GM18511 (cell line): ENCODE data around the gene EPHA4.
"Not testable (repeated sequence)": the region's sequence is repeated elsewhere in the genome, so short reads cannot be mapped to it uniquely, and the experiment has no call there.

Experiments used
- ATAC-seq: cut with Tn5 transposase; IDR thresholded peaks from one replicate; pipeline ENCODE4 v1.9.1; 2021; ENCODE audit warnings: mild to moderate bottlenecking, moderate library complexity; ENCODE audit not compliant: unreplicated experiment

The EPHA4 gene

GRCh38 chr2:221513232-221513631, 58.9 kb downstream of the EPHA4 start:
- ATAC-seq, result no peak

GRCh38 chr2:221511325-221511724, 60.8 kb downstream of the EPHA4 start:
- not testable (repeated sequence) for ATAC-seq

DNA sequence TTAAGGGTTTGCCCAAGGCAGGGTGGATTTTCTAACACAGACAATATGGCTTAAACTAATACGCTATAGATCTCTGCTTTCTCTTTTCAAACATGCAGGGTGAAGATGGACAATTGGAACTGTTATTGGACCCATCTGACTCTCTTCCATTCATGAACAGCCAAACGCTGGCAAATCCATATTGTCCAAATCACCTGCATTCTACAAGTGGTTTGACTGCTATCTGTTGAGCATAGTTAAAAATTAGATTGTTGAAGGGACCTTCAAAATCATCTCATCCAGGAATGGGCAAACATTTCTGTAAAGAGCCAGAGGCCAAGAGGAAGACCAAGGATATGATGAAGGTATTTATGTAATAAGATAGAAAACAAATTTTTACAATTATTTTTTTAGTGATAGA, 65.6 kb downstream of the EPHA4 start:
- ATAC-seq, result no peak

DNA sequence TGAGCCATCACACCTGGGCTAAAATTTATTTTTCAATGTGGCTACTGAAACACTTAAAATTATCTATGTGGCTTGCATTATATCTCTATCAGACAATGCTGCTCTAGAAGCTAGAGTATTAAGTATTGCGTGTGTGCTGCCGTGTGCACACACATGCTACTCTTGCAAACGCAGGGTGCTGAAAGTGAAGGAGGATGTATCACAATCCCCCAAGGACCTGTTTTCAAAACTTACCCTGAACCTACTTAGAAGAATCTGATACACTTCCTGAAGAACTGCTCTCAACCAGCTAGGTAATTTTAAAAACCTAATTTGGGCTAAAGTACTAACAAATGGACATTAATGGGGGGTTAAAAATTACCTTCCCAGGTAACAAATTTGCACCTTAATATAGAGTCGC, 66.5 kb downstream of the EPHA4 start:
- no peak for ATAC-seq

DNA sequence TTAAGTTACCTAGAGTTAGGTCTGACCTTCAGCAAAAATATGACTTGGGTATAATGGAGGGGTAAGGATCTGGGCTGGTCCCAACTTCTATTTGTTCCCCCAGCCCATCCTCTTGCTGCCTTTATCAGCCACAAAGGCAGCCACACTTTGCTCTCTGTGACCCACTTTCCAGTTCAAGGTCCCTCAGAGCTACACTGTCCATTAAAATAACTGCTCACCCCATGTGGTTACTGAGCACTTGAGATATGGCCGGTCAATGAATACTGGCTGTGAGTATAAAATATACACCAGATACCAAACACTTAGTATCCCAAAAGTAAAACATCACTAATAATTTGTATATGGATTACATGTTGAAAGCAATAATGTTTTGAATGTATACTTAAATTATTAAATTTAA, 67.2 kb downstream of the EPHA4 start:
- no peak for ATAC-seq

DNA sequence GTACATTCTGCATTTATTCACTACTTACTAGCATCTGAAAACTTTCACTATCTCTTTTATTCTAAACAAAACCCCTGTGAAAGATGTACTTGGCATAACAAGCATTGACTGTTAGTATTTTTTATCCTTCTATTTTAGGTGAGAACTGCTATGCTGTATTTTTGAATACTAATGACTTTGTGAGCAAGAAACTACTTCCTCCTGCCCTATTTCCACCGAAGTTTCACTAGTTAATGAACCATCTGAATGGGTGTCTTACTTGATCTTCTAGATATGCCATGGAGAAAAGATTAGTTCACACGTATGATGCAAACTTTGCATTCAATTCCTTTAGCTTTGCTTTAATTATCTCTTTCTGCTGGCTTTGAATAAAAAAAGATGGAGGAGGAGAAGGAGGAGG, 68.1 kb downstream of the EPHA4 start:
- ATAC-seq, result peak; percentile 50

DNA sequence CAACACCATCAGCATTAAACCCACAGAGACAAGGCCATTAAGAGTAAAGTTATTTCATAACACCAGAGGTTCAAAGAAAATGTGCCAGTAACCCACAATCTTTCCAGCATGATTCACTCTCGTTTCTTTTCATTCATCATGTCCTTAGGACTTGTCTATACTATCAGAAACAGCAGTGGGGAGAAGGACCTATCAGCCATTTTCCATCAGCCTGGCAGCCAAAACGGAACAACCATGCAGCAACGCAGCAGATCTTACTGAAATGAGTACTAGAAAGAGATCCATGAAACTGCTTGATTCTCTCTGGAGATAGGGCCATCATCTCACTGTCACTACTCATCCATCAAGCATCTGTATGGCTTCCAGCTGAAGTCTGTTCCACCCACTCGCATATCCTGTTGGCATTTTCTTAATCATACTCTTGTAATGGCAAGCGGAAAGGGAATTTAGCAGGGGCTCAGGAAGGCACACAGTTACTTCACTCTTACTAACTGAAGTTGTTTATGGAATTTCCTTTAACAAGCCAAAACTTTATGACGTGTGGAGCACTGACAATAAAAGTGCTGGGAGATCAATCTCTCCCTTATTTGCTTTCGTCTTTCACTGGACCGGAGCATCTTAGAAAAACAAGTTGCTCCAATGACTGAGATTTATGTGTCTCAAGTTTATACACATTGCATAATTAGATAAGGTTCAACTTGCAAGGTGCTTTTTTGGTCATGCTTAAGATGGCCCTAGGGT, 69.7 kb downstream of the EPHA4 start:
- ATAC-seq, result no peak

- no peak for ATAC-seq
Measured at GRCh38 chr2:221501883-221502269, 70.2 kb downstream of the EPHA4 start.

DNA sequence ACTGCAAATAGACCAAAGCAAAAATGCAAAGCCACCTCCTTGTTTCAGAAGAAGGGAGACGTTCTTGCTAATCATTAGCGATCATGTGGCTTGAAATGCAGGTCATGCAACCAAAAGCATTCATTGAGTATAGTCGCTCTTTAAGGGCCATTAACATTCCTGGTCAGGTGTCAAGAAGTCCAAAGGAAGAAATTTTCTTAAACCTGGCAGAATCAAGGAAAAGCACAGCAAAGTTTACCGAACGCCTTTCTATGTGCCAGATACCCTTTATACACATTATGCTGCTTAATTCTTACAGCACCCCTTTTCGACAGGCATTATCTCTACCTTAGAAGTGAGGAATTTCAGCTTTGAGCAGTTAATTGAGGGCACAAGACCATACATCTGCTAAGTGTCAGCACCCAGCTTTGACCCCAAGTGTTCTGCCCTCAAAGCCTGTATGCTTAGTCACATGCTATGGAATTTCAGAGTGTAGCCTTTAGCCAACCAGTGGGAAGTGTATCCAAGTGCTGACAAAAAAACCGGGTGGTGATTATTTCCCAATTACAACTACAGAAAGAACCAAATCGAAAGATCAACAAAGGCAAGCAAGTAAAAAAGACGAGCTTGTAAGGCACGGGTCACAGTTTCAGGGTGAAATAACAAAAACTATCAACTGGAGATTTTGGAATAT, 70.8 kb downstream of the EPHA4 start:
- ATAC-seq, result no peak

- no peak for ATAC-seq
Measured at GRCh38 chr2:221500501-221501209, 71.4 kb downstream of the EPHA4 start.

GRCh38 chr2:221495731-221496130, 76.4 kb downstream of the EPHA4 start:
- ATAC-seq, result no peak

DNA sequence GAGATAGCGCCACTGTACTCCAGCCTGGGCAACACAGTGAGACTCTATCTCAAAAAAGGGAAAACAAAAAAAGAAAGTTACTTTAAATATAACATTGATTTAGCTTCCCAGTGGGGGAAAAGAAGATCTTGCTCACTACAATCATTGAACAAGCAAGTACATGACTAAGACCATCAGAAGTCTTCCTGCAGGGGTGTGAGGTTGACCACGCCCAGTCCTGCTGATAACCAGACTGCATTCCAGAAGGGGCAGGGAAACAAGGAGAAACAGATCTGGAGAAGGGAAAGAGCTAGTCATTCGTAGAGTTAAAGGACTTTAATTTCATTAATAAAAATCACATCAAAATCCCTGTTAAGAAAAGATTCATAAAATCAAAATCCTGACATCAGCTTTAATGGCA, 77.5 kb downstream of the EPHA4 start:
- no peak for ATAC-seq

GRCh38 chr2:221493391-221493790, 78.7 kb downstream of the EPHA4 start:
- ATAC-seq, result no peak

DNA sequence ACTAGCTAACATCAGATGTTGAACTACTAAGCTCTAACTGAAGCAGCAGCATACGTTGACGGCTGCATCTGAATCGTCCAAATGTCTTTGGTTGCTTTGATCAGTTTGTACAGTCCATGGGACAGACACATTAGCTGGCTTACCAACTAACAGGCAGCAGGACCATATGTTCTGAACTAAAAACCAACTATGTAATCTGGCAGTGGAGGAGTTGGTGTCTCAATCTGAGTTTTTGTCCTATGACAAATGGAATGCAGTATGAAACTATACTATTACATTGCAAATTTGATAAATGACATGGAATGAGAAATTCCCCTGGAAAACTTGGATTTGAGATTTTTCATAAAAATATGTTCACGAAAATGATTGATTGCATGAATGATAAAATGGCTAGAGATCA, 79.5 kb downstream of the EPHA4 start:
- ATAC-seq, result no peak

GRCh38 chr2:221490506-221491060, 81.5 kb downstream of the EPHA4 start:
- ATAC-seq, result no peak

DNA sequence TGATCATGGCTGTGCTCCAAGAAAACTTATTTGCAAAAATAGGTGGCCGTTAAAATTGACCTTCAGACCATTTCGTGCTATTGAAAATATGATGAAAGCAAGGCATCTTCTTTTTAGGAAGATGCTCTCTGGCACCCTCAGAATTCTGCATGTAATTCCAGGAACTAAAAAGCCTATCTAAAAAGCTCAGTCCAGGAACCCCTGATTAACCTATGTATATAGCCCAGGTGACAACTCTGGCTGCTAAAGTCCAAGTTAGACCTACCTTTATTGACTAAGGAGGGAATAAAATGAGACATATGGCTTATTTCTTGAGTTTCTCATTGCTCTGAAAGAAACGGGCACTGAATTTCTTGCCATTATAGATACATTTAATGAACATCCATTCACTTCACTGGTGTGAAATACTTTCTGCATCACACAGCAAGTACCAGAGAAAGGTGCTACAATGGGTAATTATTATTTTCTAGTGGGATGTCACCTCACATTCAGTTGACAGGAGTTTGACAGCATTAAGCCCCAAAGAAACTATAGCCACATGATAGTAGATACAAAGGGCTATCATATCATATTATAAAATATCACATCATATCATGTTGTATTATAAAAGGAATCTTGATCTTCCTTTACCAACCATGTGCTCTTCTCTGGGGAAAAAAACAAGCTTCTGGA, 83.8 kb downstream of the EPHA4 start:
- no peak for ATAC-seq

- ATAC-seq, result no peak
Measured at GRCh38 chr2:221486106-221486505, 86.0 kb downstream of the EPHA4 start.

- no peak for ATAC-seq
Measured at GRCh38 chr2:221485503-221485870, 86.6 kb downstream of the EPHA4 start.

DNA sequence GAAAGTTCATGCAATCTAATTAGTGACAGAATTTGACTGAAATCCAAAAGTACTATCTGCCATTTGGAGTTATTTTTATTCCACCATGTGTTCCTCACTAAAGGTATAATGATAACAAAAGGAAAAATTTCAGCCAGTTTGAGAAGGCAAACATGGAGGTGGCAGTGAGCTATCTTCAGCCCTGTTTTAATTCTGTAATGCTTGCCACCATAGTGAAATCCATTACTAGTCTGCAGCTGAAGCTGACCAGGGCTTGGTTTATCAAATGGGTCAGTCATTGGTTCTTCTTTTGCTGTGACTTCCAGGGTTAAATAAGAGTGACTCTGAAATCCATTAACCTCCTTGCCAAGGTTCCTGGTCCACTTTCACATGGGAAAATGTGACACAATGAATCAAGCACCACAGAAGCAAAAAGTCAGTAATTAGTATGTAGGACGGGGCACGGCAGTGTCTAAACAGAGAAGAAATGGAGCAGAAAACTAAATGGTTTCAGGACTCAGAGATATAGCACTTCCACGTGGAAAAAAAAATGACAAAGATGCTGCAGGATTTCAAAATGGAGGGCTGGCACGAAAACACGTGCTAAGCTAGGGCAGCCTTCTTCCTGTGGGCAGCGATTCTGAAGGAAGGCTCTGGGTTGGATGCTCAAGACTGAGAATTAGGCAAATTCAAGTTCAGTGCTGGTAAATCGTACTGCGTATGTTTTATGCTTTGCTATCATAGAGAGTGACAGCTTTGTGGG, 87.2 kb downstream of the EPHA4 start:
- no peak for ATAC-seq

DNA sequence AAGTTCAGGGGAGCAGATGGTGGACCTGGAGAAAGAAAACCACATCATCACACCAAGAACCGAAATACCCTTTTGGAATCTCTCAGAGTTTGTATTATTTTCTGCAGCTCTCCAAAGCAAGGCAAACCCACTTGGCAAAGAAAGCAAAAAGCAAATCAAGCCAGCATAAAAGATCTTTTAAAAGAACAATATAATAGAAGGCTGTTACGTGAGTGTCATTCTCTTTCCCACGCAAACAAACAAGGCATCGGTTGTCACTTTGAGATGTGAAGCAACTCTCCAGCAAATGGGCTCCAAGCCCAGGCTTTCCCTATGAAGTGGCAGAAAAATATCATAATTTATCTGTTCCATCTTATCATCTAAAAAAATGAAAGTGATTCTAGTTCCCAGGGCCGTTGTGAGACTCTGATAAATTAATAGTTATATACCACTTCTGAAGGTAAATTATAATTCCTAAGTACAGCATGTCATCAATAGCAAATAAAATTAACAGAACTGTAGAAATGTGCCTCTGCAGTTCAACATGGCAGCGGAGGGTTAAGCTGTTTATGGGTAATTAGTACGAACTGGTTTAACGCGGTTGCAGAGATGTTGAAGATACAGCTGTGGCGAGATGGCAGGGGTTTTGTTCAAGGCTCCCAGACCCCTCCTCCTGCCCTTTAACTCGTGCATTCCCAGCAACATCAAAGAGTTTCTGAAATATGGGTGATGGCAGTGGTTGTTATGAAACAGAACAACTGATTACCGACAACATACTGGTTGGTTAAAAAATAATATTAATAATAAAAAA, 89.2 kb downstream of the EPHA4 start:
- no peak for ATAC-seq
